GM19452 (cell line): ENCODE measurements around the gene PLD5.
"Not testable (repeated sequence)": the region's sequence is repeated elsewhere in the genome, so short reads cannot be mapped to it uniquely, and the experiment has no call there.

ENCODE experiments used
- ATAC-seq: cut with Tn5 transposase; IDR thresholded peaks from one replicate; pipeline ENCODE4 v1.9.1; 2021; ENCODE audit not compliant: unreplicated experiment

Gene PLD5

GRCh38 chr1:242214455-242214854 is 310.0 kb downstream of the PLD5 start:
- ATAC-seq, result not testable (repeated sequence)

- ATAC-seq, result not testable (repeated sequence)
Observed at GRCh38 chr1:242212961-242213360, 311.5 kb downstream of the PLD5 start.

- no peak for ATAC-seq
Observed at GRCh38 chr1:242212401-242212800, 312.1 kb downstream of the PLD5 start.

GRCh38 chr1:242211254-242212022 is 313.1 kb downstream of the PLD5 start:
- no peak for ATAC-seq

- not testable (repeated sequence) for ATAC-seq
Observed at GRCh38 chr1:242210316-242210715, 314.2 kb downstream of the PLD5 start.

GRCh38 chr1:242209063-242209462 is 315.4 kb downstream of the PLD5 start:
- no peak for ATAC-seq

GRCh38 chr1:242208021-242208420 is 316.5 kb downstream of the PLD5 start:
- ATAC-seq, result no peak

- ATAC-seq, result no peak
Observed at GRCh38 chr1:242206994-242207393, 317.5 kb downstream of the PLD5 start.

- ATAC-seq, result no peak
Observed at GRCh38 chr1:242205622-242206489, 318.6 kb downstream of the PLD5 start.

- ATAC-seq, result no peak
Observed at GRCh38 chr1:242203262-242203661, 321.2 kb downstream of the PLD5 start.

GRCh38 chr1:242201090-242201489 is 323.4 kb downstream of the PLD5 start:
- ATAC-seq, result no peak

GRCh38 chr1:242199776-242200458 is 324.6 kb downstream of the PLD5 start:
- no peak for ATAC-seq

GRCh38 chr1:242197907-242198820 is 326.3 kb downstream of the PLD5 start:
- ATAC-seq, result no peak

- no peak for ATAC-seq
Observed at GRCh38 chr1:242196914-242197313, 327.6 kb downstream of the PLD5 start.

GRCh38 chr1:242196101-242196500 is 328.4 kb downstream of the PLD5 start:
- no peak for ATAC-seq

- no peak for ATAC-seq
Observed at GRCh38 chr1:242189591-242189990, 334.9 kb downstream of the PLD5 start.

- ATAC-seq, result peak; percentile 79
Observed at GRCh38 chr1:242187816-242188215, 336.7 kb downstream of the PLD5 start.

- peak; percentile 53 for ATAC-seq
Observed at GRCh38 chr1:242187171-242187570, 337.3 kb downstream of the PLD5 start.

- ATAC-seq, result no peak
Observed at GRCh38 chr1:242185731-242186130, 338.8 kb downstream of the PLD5 start.

GRCh38 chr1:242184955-242185354 is 339.5 kb downstream of the PLD5 start:
- ATAC-seq, result no peak
